ENCODE measurements around the gene GARIN6. TPM values are rescaled to one million over a fixed set of nuclear protein-coding genes. Genes with fewer than 3 reads are reported as not detected.
A peak's percentile ranks its signal among the peaks of the same experiment; 100 is the strongest.
"Not testable (repeated sequence)": the region's sequence is repeated elsewhere in the genome, so short reads cannot be mapped to it uniquely, and the experiment has no call there.

Gene GARIN6
- not detected in 2 replicates for total RNA-seq (2014; rRNA removed; shearing (Covaris generic))

- in situ Hi-C loops (cut with HindIII; ENCODE audit: low sequenced_read_pairs): no loop called here
These were observed at the start of gene GARIN6 for GRCh38 chr12:99647453-99647852. TSS of gene GARIN6 (plus strand) at chr12:99647753. CDS start at chr12:99648175, 422 bp downstream.

GRCh38 chr12:99598785-99599184, 48.8 kb upstream of the GARIN6 start:
- in situ Hi-C loops (cut with HindIII; ENCODE audit: low sequenced_read_pairs): no loop called here
- no peak for DNase-seq (ENCODE audit: low spot score)

More at GRCh38 chr12:99647453-99647852, at the start of gene GARIN6:
- no peak for DNase-seq (ENCODE audit: low spot score)

GRCh38 chr12:99600388-99600787, 47.2 kb upstream of the GARIN6 start:
- DNase-seq (ENCODE audit: low spot score): peak; percentile 40
- in situ Hi-C loops (cut with HindIII; ENCODE audit: low sequenced_read_pairs): no loop called here

- DNase-seq (ENCODE audit: low spot score): no peak
These were observed 37.9 kb upstream of the GARIN6 start for GRCh38 chr12:99609455-99610181.

GRCh38 chr12:99611117-99611516, 36.4 kb upstream of the GARIN6 start:
- DNase-seq (ENCODE audit: low spot score): no peak
- in situ Hi-C loops (cut with HindIII; ENCODE audit: low sequenced_read_pairs): no loop called here

More at GRCh38 chr12:99609455-99610181, 37.9 kb upstream of the GARIN6 start:
- in situ Hi-C loops (cut with HindIII; ENCODE audit: low sequenced_read_pairs): no loop called here

GRCh38 chr12:99611599-99611998, 36.0 kb upstream of the GARIN6 start:
- in situ Hi-C loops (cut with HindIII; ENCODE audit: low sequenced_read_pairs): no loop called here
- DNase-seq (ENCODE audit: low spot score): no peak

GRCh38 chr12:99618657-99619056, 28.9 kb upstream of the GARIN6 start:
- in situ Hi-C loops (cut with HindIII; ENCODE audit: low sequenced_read_pairs): no loop called here

GRCh38 chr12:99619389-99620158, 28.0 kb upstream of the GARIN6 start:
- in situ Hi-C loops (cut with HindIII; ENCODE audit: low sequenced_read_pairs): no loop called here
- DNase-seq (ENCODE audit: low spot score): no peak

More at GRCh38 chr12:99618657-99619056, 28.9 kb upstream of the GARIN6 start:
- no peak for DNase-seq (ENCODE audit: low spot score)

- no peak for DNase-seq (ENCODE audit: low spot score)
- in situ Hi-C loops (cut with HindIII; ENCODE audit: low sequenced_read_pairs): no loop called here
These were observed 27.4 kb upstream of the GARIN6 start for GRCh38 chr12:99620159-99620479.

GRCh38 chr12:99624591-99624990, 23.0 kb upstream of the GARIN6 start:
- in situ Hi-C loops (cut with HindIII; ENCODE audit: low sequenced_read_pairs): not testable (repeated sequence)

GRCh38 chr12:99627459-99627858, 20.1 kb upstream of the GARIN6 start:
- DNase-seq (ENCODE audit: low spot score): no peak
- in situ Hi-C loops (cut with HindIII; ENCODE audit: low sequenced_read_pairs): no loop called here

More at GRCh38 chr12:99624591-99624990, 23.0 kb upstream of the GARIN6 start:
- not testable (repeated sequence) for DNase-seq (ENCODE audit: low spot score)

- DNase-seq (ENCODE audit: low spot score): no peak
- in situ Hi-C loops (cut with HindIII; ENCODE audit: low sequenced_read_pairs): no loop called here
These were observed 2.9 kb upstream of the GARIN6 start for GRCh38 chr12:99644629-99645028.

GRCh38 chr12:99648183-99648582, 630 bp downstream of the GARIN6 start:
- DNase-seq (ENCODE audit: low spot score): no peak
- in situ Hi-C loops (cut with HindIII; ENCODE audit: low sequenced_read_pairs): no loop called here

- in situ Hi-C loops (cut with HindIII; ENCODE audit: low sequenced_read_pairs): no loop called here
- no peak for DNase-seq (ENCODE audit: low spot score)
These were observed 2.0 kb downstream of the GARIN6 start for GRCh38 chr12:99649551-99649950.

GRCh38 chr12:99658671-99659349, 11.3 kb downstream of the GARIN6 start:
- peak; percentile 55 for DNase-seq (ENCODE audit: low spot score)
- in situ Hi-C loops (cut with HindIII; ENCODE audit: low sequenced_read_pairs): no loop called here

- in situ Hi-C loops (cut with HindIII; ENCODE audit: low sequenced_read_pairs): no loop called here
- DNase-seq (ENCODE audit: low spot score): no peak
These were observed 23.1 kb downstream of the GARIN6 start for GRCh38 chr12:99670635-99671034.

GRCh38 chr12:99680276-99680675, 32.7 kb downstream of the GARIN6 start:
- in situ Hi-C loops (cut with HindIII; ENCODE audit: low sequenced_read_pairs): no loop called here
- DNase-seq (ENCODE audit: low spot score): no peak

- DNase-seq (ENCODE audit: low spot score): no peak
- in situ Hi-C loops (cut with HindIII; ENCODE audit: low sequenced_read_pairs): no loop called here
These were observed 38.6 kb downstream of the GARIN6 start for GRCh38 chr12:99686142-99686541.

- DNase-seq (ENCODE audit: low spot score): no peak
- in situ Hi-C loops (cut with HindIII; ENCODE audit: low sequenced_read_pairs): no loop called here
These were observed 47.5 kb downstream of the GARIN6 start for GRCh38 chr12:99695050-99695449.

All from G401 (cell line).